ENCODE results near the gene KPNA5.
"Not testable (repeated sequence)": the region's sequence is repeated elsewhere in the genome, so short reads cannot be mapped to it uniquely, and the experiment has no call there.

Gene KPNA5

GRCh38 chr6:116680880-116681672 is at the start of gene KPNA5:
KPNA5 (plus strand) TSS chr6:116681211; CDS start chr6:116681335, 124 bp downstream.
- DNase-seq (ENCODE audit: insufficient read length, low spot score) (peak; percentile 71), FAIRE-seq (peak; percentile 86)

- DNase-seq (ENCODE audit: insufficient read length, low spot score) (no peak), FAIRE-seq (peak; percentile 82)
These were observed 49.5 kb upstream of the KPNA5 start for GRCh38 chr6:116631379-116631990.

- FAIRE-seq (peak; percentile 35), DNase-seq (ENCODE audit: insufficient read length, low spot score) (no peak)
These were observed 47.3 kb upstream of the KPNA5 start for GRCh38 chr6:116633685-116634084.

GRCh38 chr6:116648156-116648555 is 32.9 kb upstream of the KPNA5 start:
- no peak for DNase-seq (ENCODE audit: insufficient read length, low spot score)
- FAIRE-seq = no peak

- DNase-seq (ENCODE audit: insufficient read length, low spot score) (no peak), FAIRE-seq (no peak)
These were observed 31.9 kb upstream of the KPNA5 start for GRCh38 chr6:116649129-116649528.

GRCh38 chr6:116651916-116652315 is 29.1 kb upstream of the KPNA5 start:
- no peak for FAIRE-seq
- DNase-seq (ENCODE audit: insufficient read length, low spot score) = no peak

- FAIRE-seq (peak; percentile 65), DNase-seq (ENCODE audit: insufficient read length, low spot score) (no peak)
These were observed 19.4 kb upstream of the KPNA5 start for GRCh38 chr6:116661594-116661993.

- peak; percentile 57 for FAIRE-seq
- DNase-seq (ENCODE audit: insufficient read length, low spot score) = no peak
These were observed 18.8 kb upstream of the KPNA5 start for GRCh38 chr6:116662202-116662601.

GRCh38 chr6:116663308-116663707 is 17.7 kb upstream of the KPNA5 start:
- DNase-seq (ENCODE audit: insufficient read length, low spot score) (no peak), FAIRE-seq (no peak)

GRCh38 chr6:116664169-116664568 is 16.8 kb upstream of the KPNA5 start:
- FAIRE-seq; DNase-seq (ENCODE audit: insufficient read length, low spot score): not testable (repeated sequence)

- DNase-seq (ENCODE audit: insufficient read length, low spot score) = no peak
- no peak for FAIRE-seq
These were observed 15.5 kb upstream of the KPNA5 start for GRCh38 chr6:116665464-116665863.

- FAIRE-seq = peak; percentile 91
- no peak for DNase-seq (ENCODE audit: insufficient read length, low spot score)
These were observed 14.1 kb upstream of the KPNA5 start for GRCh38 chr6:116666869-116667268.

- peak; percentile 26 for FAIRE-seq
- no peak for DNase-seq (ENCODE audit: insufficient read length, low spot score)
These were observed 13.4 kb upstream of the KPNA5 start for GRCh38 chr6:116667623-116668022.

GRCh38 chr6:116672306-116672705 is 8.7 kb upstream of the KPNA5 start:
- no peak for DNase-seq (ENCODE audit: insufficient read length, low spot score)
- no peak for FAIRE-seq

- no peak for FAIRE-seq
These were observed 5.0 kb upstream of the KPNA5 start for GRCh38 chr6:116676021-116676420.

GRCh38 chr6:116682334-116682712 is 1.3 kb downstream of the KPNA5 start:
- peak; percentile 92 for FAIRE-seq
- DNase-seq (ENCODE audit: insufficient read length, low spot score) = no peak

More at GRCh38 chr6:116676021-116676420, 5.0 kb upstream of the KPNA5 start:
- no peak for DNase-seq (ENCODE audit: insufficient read length, low spot score)

GRCh38 chr6:116685437-116685993 is 4.5 kb downstream of the KPNA5 start:
- no peak for DNase-seq (ENCODE audit: insufficient read length, low spot score)
- FAIRE-seq = no peak

- FAIRE-seq; DNase-seq (ENCODE audit: insufficient read length, low spot score): not testable (repeated sequence)
These were observed 5.6 kb downstream of the KPNA5 start for GRCh38 chr6:116686475-116687101.

- FAIRE-seq (no peak), DNase-seq (ENCODE audit: insufficient read length, low spot score) (no peak)
These were observed 10.1 kb downstream of the KPNA5 start for GRCh38 chr6:116691154-116691553.

- FAIRE-seq; DNase-seq (ENCODE audit: insufficient read length, low spot score): not testable (repeated sequence)
These were observed 11.9 kb downstream of the KPNA5 start for GRCh38 chr6:116692873-116693272.

- not testable (repeated sequence) for DNase-seq (ENCODE audit: insufficient read length, low spot score); FAIRE-seq
These were observed 12.3 kb downstream of the KPNA5 start for GRCh38 chr6:116693275-116693674.

All from GM19239 (cell line).